CD4-positive, CD25-positive, alpha-beta regulatory T cell (primary cell): Measurements from ENCODE around the gene KIF26B. TPM values are rescaled to one million over a fixed set of nuclear protein-coding genes. Genes with fewer than 3 reads are reported as not detected.

ENCODE experiments used
- ATAC-seq, 2 donors: fragments of 150-1000 bp; cut with Tn5 transposase; one replicate each; pipeline ENCODE4 v1.10.0; 2021; ENCODE audit warnings: low read depth in 2 of 2, moderate number of reproducible peaks in 2 of 2, moderate library complexity in 1 of 2
- DNase-seq, 3 donors: peaks; one replicate each; pipeline versions ENCODE4 v3.0.0 to v3.0.0-alpha.2; 2012 to 2022; ENCODE audit warnings: mixed read lengths in 1 of 3
- H3K27ac ChIP-seq: one replicate; pipeline ENCODE4 v1.7.0; 2013; ENCODE audit warnings: mild to moderate bottlenecking, low read length; ENCODE audit not compliant: insufficient read depth, poor library complexity, severe bottlenecking
- H3K27me3 ChIP-seq: one replicate; pipeline ENCODE4 v1.7.0; 2013; ENCODE audit warnings: low read length; ENCODE audit not compliant: control insufficient read depth, insufficient read depth
- H3K36me3 ChIP-seq: one replicate; pipeline ENCODE4 v1.7.0; 2013; ENCODE audit warnings: mild to moderate bottlenecking, low read length, moderate library complexity; ENCODE audit not compliant: control insufficient read depth, insufficient read depth
- H3K4me1 ChIP-seq: 2 replicates; pipeline ENCODE4 v1.7.0; 2013; ENCODE audit warnings: mild to moderate bottlenecking, low read length; ENCODE audit not compliant: insufficient read depth, control insufficient read depth, poor library complexity, severe bottlenecking
- H3K4me3 ChIP-seq: one replicate; pipeline ENCODE4 v1.7.0; 2013; ENCODE audit warnings: low read depth, mild to moderate bottlenecking, low read length, moderate library complexity
- H3K9me3 ChIP-seq, 2 experiments: 1 replicate in 1 of 2; 2 replicates in 1 of 2; pipeline ENCODE4 v1.7.0; 2013; ENCODE audit warnings: low read length in 2 of 2, mild to moderate bottlenecking in 1 of 2, moderate library complexity in 1 of 2; ENCODE audit not compliant: control insufficient read depth in 2 of 2
- H3K27ac Mint-ChIP-seq, 3 donors: one replicate each; pipeline ENCODE4 v1.8.0; 2020 to 2022; ENCODE audit warnings: mild to moderate bottlenecking in 3 of 3, mixed read lengths in 3 of 3, moderate library complexity in 2 of 3
- H3K27me3 Mint-ChIP-seq: one replicate; pipeline ENCODE4 v1.8.0; 2022; ENCODE audit warnings: mild to moderate bottlenecking, mixed read lengths
- H3K36me3 Mint-ChIP-seq: one replicate; pipeline ENCODE4 v1.8.0; 2020; ENCODE audit warnings: mixed read lengths
- H3K4me1 Mint-ChIP-seq, 4 donors: one replicate each; pipeline ENCODE4 v1.8.0; 2020 to 2022; ENCODE audit warnings: mixed read lengths in 4 of 4, mild to moderate bottlenecking in 1 of 4
- H3K4me3 Mint-ChIP-seq, 4 donors: one replicate each; pipeline ENCODE4 v1.8.0; 2020 to 2022; ENCODE audit warnings: mild to moderate bottlenecking in 4 of 4, mixed read lengths in 4 of 4, moderate library complexity in 3 of 4
- H3K9me3 Mint-ChIP-seq, 7 donors: one replicate each; pipeline ENCODE4 v1.8.0; 2020 to 2022; ENCODE audit warnings: mixed read lengths in 7 of 7, mild to moderate bottlenecking in 3 of 7, moderate library complexity in 2 of 7
- polyA plus RNA-seq, 4 donors: library from polyadenylated mRNA; unstranded; fragments of 300-500 nt; fragmentation: Illumina TruSeq; gene quantifications; one replicate each; pipeline ENCODE4 v1.2.3, GENCODE V29; 2021
- total RNA-seq: library from RNA; stranded (reverse); gene quantifications from one replicate; pipeline ENCODE4 v1.2.3, GENCODE V29; 2022

Gene KIF26B
- total and polyA plus RNA-seq, 5 donors from 2014 or later: not detected

DNA sequence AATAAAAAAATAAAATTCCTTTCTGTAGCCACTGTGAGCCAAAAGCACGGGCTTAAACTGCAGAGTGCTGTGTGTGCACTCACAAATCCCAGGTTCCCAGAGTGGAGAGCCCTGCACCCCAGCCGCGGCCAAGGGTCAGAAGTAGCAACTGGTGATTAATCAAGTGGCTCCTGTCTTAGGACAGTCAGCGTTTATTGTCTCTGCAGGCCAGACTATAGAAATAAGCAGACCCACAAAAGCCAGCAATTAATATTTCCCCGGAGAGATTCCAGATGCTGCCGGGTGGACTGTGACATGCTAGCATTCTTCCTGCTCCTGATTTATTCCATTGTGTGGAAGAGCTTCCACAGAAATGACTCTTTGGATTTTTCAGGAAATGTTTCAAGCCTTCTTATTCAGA is 412.2 kb downstream of the KIF26B start:
- no peak for DNase-seq
- Histone ChIP-seq H3K27ac (no peak overlapping the region), H3K36me3 (no peaks in the 10 kb centered on the region), H3K4me1 (no peaks in the 10 kb centered on the region), H3K27me3 (no peaks in the 10 kb centered on the region), H3K9me3 (no peaks in the 10 kb centered on the region), H3K4me3 (no peak overlapping the region)
- ATAC-seq: no peak
- H3K27ac Mint-ChIP-seq: no peak overlapping the region
- H3K4me3 Mint-ChIP-seq: no peak overlapping the region
- no peaks in the 10 kb centered on the region for H3K27me3 Mint-ChIP-seq
- H3K4me1 Mint-ChIP-seq: no peaks in the 10 kb centered on the region
- H3K36me3 Mint-ChIP-seq: no peaks in the 10 kb centered on the region
- H3K9me3 Mint-ChIP-seq: peaks cover 0 to 2% (median 0%) of the 10 kb centered on the region in 7 donors

DNA sequence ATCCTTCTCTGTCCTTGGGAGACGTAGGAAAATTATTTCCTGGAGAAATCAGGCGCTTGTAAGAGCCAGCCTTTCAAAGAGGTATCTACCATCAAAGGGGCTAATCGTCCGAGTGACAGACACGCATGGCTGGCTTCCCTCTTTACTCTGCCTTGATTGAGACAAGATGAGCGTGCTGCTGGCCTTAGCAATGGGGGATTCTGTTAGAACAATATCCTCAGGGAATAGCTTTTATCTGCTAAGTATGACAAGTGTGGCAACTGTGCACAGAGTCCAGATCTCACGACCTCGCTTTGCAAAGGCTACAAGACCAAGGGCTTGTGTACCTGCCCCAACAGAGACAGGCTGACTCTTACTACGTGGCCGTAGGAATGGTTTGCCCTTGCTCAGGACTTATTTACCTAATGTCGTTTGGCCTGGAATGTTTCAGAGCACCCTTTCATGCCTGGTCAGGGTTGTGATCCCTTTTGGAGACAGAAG is 417.1 kb downstream of the KIF26B start:
- H3K9me3 ChIP-seq: no peaks in the 10 kb centered on the region
- Mint-ChIP-seq H3K27me3 (peaks cover 5% of the 10 kb centered on the region), H3K9me3 (peaks cover 0 to 2% (median 0%) of the 10 kb centered on the region in 7 donors), H3K36me3 (no peaks in the 10 kb centered on the region), H3K27ac (no peak overlapping the region), H3K4me1 (no peaks in the 10 kb centered on the region), H3K4me3 (no peak overlapping the region)
- no peak overlapping the region for H3K27ac ChIP-seq
- DNase-seq (no peak), ATAC-seq (no peak)
- H3K36me3 ChIP-seq: no peaks in the 10 kb centered on the region
- H3K27me3 ChIP-seq: no peaks in the 10 kb centered on the region
- no peak overlapping the region for H3K4me3 ChIP-seq
- no peaks in the 10 kb centered on the region for H3K4me1 ChIP-seq

DNA sequence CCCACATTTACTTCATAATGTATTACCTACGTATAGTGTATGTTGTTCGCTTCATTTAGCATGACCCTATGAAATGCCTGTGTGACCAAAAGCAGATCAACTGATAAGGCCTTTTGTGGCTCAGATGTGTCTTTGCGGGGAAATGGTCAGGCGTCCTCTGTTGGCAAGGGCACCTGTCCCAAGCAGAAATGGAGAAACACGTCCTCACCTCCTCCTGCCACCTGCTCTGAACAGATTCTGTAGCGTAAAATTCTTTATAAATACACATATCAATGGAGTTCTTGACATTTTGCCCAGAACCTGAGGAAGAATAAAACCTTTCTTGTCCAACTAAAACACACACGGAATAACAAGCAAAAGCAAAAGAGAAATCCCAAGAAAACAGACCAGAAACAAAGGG is 417.9 kb downstream of the KIF26B start:
- no peak for DNase-seq
- Mint-ChIP-seq H3K27me3 (peaks cover 5% of the 10 kb centered on the region), H3K27ac (no peak overlapping the region), H3K4me1 (no peaks in the 10 kb centered on the region), H3K4me3 (no peak overlapping the region), H3K9me3 (peaks cover 0 to 2% (median 0%) of the 10 kb centered on the region in 7 donors), H3K36me3 (no peaks in the 10 kb centered on the region)
- Histone ChIP-seq H3K36me3 (no peaks in the 10 kb centered on the region), H3K4me1 (no peaks in the 10 kb centered on the region), H3K9me3 (no peaks in the 10 kb centered on the region), H3K27me3 (no peaks in the 10 kb centered on the region), H3K27ac (no peak overlapping the region), H3K4me3 (no peak overlapping the region)
- ATAC-seq: no peak

DNA sequence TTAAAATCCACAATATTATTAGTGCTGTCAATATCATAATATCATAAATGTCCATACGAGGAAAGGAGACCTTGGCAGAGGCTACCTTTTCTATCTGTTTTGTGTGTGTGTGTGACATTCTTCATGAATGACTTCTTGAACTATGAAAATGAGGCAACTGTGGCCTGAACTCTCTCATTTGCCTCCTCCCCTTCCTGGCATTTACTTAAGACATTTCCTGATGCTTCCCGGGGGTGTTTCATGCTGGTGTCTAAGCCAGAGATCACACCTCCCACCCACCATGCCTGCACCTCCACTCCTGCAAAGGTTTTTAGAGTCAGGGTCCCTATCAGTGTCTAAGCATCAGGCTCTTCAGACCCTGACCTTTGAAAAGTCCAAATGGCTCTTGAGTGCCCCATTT is 420.9 kb downstream of the KIF26B start:
- no peak for DNase-seq
- Mint-ChIP-seq H3K36me3 (no peaks in the 10 kb centered on the region), H3K27ac (no peak overlapping the region), H3K9me3 (peaks cover 0 to 2% (median 0%) of the 10 kb centered on the region in 7 donors), H3K4me1 (no peaks in the 10 kb centered on the region), H3K27me3 (peaks cover 5% of the 10 kb centered on the region), H3K4me3 (no peak overlapping the region)
- H3K9me3 ChIP-seq: no peaks in the 10 kb centered on the region
- no peaks in the 10 kb centered on the region for H3K4me1 ChIP-seq
- no peak for ATAC-seq
- H3K27me3 ChIP-seq: no peaks in the 10 kb centered on the region
- H3K36me3 ChIP-seq: no peaks in the 10 kb centered on the region
- H3K27ac ChIP-seq: no peak overlapping the region
- no peak overlapping the region for H3K4me3 ChIP-seq

DNA sequence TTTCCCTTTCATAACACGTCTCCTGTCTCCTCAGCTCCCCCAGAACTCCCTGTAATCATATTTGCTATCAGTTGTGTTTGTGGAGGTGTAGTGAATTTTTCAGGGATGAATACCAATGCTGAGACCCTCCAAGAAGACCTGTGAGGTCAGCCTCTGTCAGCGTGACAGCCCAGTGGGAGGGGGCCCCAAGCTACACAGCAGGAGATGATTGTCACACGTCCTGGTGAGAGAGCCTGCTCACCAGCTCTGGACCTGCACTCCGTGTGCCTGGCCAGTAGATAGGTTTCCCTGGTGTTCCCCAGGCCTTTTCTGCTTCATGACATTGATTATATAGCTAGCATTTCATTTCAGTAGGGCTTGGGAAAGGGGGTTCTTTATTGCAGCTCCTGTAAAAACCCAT is 421.5 kb downstream of the KIF26B start:
- DNase-seq: no peak
- Mint-ChIP-seq H3K4me1 (no peaks in the 10 kb centered on the region), H3K4me3 (no peak overlapping the region), H3K9me3 (peaks cover 0 to 2% (median 0%) of the 10 kb centered on the region in 7 donors), H3K36me3 (no peaks in the 10 kb centered on the region), H3K27me3 (peaks cover 5% of the 10 kb centered on the region), H3K27ac (no peak overlapping the region)
- Histone ChIP-seq H3K4me3 (no peak overlapping the region), H3K9me3 (no peaks in the 10 kb centered on the region), H3K4me1 (no peaks in the 10 kb centered on the region), H3K27ac (no peak overlapping the region), H3K27me3 (no peaks in the 10 kb centered on the region), H3K36me3 (no peaks in the 10 kb centered on the region)
- no peak for ATAC-seq

DNA sequence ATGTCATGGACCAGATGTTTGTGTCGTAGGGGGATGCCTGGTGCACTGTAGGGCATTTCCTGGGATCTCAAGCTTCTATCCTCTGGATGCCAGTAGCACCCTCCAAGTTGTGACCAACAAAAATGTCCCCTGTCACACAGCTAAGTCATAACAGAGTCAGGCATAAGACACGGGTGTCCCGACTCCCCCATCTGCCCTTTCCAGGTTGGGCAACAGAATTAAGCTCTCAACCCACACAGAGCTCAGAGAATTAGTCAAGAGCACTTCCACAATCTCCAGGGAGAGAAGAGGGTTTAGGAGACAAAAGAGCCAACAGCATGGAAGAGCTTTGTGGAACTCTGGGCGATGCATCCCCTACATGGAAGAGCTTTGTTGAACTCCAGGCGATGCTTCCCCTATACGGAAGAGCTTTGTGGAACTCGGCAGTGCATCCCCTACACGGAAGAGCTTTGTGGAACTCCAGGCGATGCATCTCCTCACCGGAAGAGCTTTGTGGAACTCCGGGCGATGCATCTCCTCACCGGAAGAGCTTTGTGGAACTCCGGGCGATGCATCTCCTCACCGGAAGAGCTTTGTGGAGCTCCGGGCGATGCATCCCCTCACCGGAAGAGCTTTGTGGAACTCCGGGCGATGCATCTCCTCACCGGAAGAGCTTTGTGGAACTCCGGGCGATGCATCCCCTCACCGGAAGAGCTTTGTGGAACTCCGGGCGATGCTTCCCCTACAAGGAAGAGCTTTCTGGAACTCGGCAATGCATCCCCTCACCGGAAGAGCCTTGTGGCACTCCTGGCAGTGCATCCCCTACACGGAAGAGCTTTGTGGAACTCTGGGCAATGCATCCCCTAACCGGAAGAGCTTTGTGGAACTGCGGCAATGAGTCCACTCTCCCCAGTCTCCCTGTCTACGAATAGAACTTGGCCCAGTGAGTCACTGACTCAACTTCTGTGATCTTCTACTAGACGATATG is 422.7 kb downstream of the KIF26B start:
- Histone ChIP-seq H3K4me1 (no peaks in the 10 kb centered on the region), H3K4me3 (no peak overlapping the region), H3K27ac (no peak overlapping the region), H3K27me3 (no peaks in the 10 kb centered on the region), H3K36me3 (no peaks in the 10 kb centered on the region), H3K9me3 (no peaks in the 10 kb centered on the region)
- Mint-ChIP-seq H3K4me3 (no peak overlapping the region), H3K36me3 (no peaks in the 10 kb centered on the region), H3K27me3 (peaks cover 5% of the 10 kb centered on the region), H3K27ac (no peak overlapping the region), H3K9me3 (peaks cover 0 to 2% (median 0%) of the 10 kb centered on the region in 7 donors), H3K4me1 (no peaks in the 10 kb centered on the region)
- DNase-seq (no peak), ATAC-seq (no peak)

DNA sequence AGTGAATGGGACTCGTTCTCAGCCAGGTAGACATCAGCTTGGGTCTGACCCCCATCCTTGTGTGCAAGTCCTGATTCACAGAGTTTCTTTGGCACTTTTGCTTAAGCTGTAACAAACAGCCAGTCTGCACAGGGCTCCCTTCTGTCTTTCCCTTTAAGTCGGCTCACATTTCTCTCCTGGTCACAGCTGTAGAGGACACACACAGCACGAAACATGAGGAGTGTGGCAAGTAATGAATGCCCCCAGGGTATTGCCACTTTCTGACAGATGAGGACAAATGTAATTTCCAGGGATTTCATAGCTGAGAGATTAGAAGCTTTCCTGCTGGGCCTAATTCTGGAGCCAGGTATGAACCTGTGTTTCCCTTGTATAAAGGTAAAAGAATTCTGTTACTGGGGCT is 423.5 kb downstream of the KIF26B start:
- DNase-seq: no peak
- no peaks in the 10 kb centered on the region for H3K27me3 ChIP-seq
- ATAC-seq: no peak
- no peak overlapping the region for H3K4me3 ChIP-seq
- peaks cover 5% of the 10 kb centered on the region for H3K27me3 Mint-ChIP-seq
- H3K27ac Mint-ChIP-seq: no peak overlapping the region
- no peak overlapping the region for H3K27ac ChIP-seq
- H3K4me3 Mint-ChIP-seq: no peak overlapping the region
- peaks cover 0 to 2% (median 0%) of the 10 kb centered on the region in 7 donors for H3K9me3 Mint-ChIP-seq
- no peaks in the 10 kb centered on the region for H3K9me3 ChIP-seq
- no peaks in the 10 kb centered on the region for H3K36me3 Mint-ChIP-seq
- no peaks in the 10 kb centered on the region for H3K36me3 ChIP-seq
- H3K4me1 Mint-ChIP-seq: no peaks in the 10 kb centered on the region
- no peaks in the 10 kb centered on the region for H3K4me1 ChIP-seq

DNA sequence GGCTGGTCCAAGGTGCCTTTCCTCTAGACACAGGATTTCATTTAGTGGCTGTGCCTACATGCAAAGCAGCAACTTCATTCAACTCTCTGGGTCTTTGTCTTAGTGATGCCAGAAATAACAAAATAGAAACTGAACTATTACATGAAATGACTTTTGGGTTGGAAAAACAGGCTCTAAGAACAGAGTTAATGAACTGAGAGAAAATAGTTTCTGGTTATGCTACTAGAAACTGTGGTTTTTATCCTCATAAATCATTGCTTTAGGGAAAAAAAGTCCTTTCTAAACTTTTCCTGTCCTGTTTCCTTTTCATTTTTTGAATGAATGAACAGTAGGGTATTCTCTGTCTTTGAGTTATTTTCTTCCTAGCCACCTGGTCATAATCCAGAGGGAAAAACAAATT is 424.0 kb downstream of the KIF26B start:
- no peak for ATAC-seq

More for the DNA sequence above, 424.0 kb downstream of the KIF26B start:
- H3K4me1 ChIP-seq: no peaks in the 10 kb centered on the region
- Mint-ChIP-seq H3K4me3 (no peak overlapping the region), H3K4me1 (no peaks in the 10 kb centered on the region), H3K27me3 (peaks cover 5% of the 10 kb centered on the region), H3K36me3 (no peaks in the 10 kb centered on the region), H3K9me3 (peaks cover 0 to 2% (median 0%) of the 10 kb centered on the region in 7 donors), H3K27ac (no peak overlapping the region)
- no peaks in the 10 kb centered on the region for H3K9me3 ChIP-seq
- no peak overlapping the region for H3K27ac ChIP-seq
- no peaks in the 10 kb centered on the region for H3K27me3 ChIP-seq
- no peak overlapping the region for H3K4me3 ChIP-seq
- no peak for DNase-seq
- no peaks in the 10 kb centered on the region for H3K36me3 ChIP-seq
